Neural cell (in vitro differentiated cells): ENCODE data around the gene SMIM23. TPM values are rescaled to one million over a fixed set of nuclear protein-coding genes. Genes with fewer than 3 reads are reported as not detected.

Source experiments
- H2AFZ ChIP-seq: fragments of 200-600, 300-800 bp; sonication (generic), shearing (Covaris generic); 2 replicates; pipeline ENCODE4 v1.6.0; 2014; ENCODE audit warnings: low read depth, mild to moderate bottlenecking, antibody characterized with exemption, low read length, moderate library complexity
- H3F3A ChIP-seq: fragments of 200-600 bp; shearing (Covaris generic); 2 replicates; pipeline ENCODE4 v1.6.1; 2016; ENCODE audit warnings: mild to moderate bottlenecking, moderate library complexity, mixed read lengths, antibody characterized with exemption, low read length; ENCODE audit not compliant: insufficient read depth, poor library complexity, severe bottlenecking
- H3K27ac ChIP-seq: fragments of 200-600, 300-800 bp; sonication (generic), shearing (Covaris generic); 2 replicates; pipeline ENCODE4 v1.5.1; 2014; ENCODE audit warnings: mild to moderate bottlenecking, low read length, moderate library complexity
- H3K27me3 ChIP-seq: fragments of 300-800, 200-600 bp; sonication (generic), shearing (Covaris generic); 2 replicates; pipeline ENCODE4 v1.6.0; 2014; ENCODE audit warnings: mild to moderate bottlenecking, low read depth, low read length, moderate library complexity; ENCODE audit not compliant: insufficient read depth
- H3K36me3 ChIP-seq: fragments of 300-800, 200-600 bp; sonication (generic), shearing (Covaris generic); 2 replicates; pipeline ENCODE4 v1.5.1; 2014; ENCODE audit warnings: mild to moderate bottlenecking, antibody characterized with exemption, low read length, moderate library complexity; ENCODE audit not compliant: insufficient read depth
- H3K4me2 ChIP-seq: fragments of 300-800, 200-600 bp; sonication (generic), shearing (Covaris generic); 2 replicates; pipeline ENCODE4 v1.6.0; 2014; ENCODE audit warnings: mild to moderate bottlenecking, low read length
- H3K4me3 ChIP-seq: fragments of 300-800, 200-600 bp; sonication (generic), shearing (Covaris generic); 2 replicates; pipeline ENCODE4 v1.5.1; 2014; ENCODE audit warnings: mild to moderate bottlenecking, low read length, moderate library complexity
- H3K79me2 ChIP-seq: fragments of 200-600 bp; shearing (Covaris generic); replicated peaks from 2 replicates; pipeline ENCODE4 v1.6.0; 2014; ENCODE audit warnings: mild to moderate bottlenecking, low read length, moderate library complexity; ENCODE audit not compliant: insufficient read depth
- H3K9ac ChIP-seq: fragments of 300-800, 200-600 bp; sonication (generic), shearing (Covaris generic); 2 replicates; pipeline ENCODE4 v1.6.1; 2016; ENCODE audit warnings: mild to moderate bottlenecking, low read length, mixed read lengths
- H3K9me2 ChIP-seq: fragments of 200-600 bp; shearing (Covaris generic); 2 replicates; pipeline ENCODE4 v1.6.1; 2016; ENCODE audit warnings: mild to moderate bottlenecking, low read length, mixed read lengths; ENCODE audit not compliant: insufficient read depth
- H3K9me3 ChIP-seq: fragments of 200-600, 300-800 bp; sonication (generic), shearing (Covaris generic); 2 replicates; pipeline ENCODE4 v1.6.1; 2016; ENCODE audit warnings: mild to moderate bottlenecking, mixed run types, low read length, moderate library complexity, mixed read lengths
- H4K20me1 ChIP-seq: fragments of 200-600 bp; shearing (Covaris generic); 2 replicates; pipeline ENCODE4 v1.6.1; 2016; ENCODE audit warnings: mild to moderate bottlenecking, mixed run types; ENCODE audit not compliant: insufficient read depth
- EP300 ChIP-seq: fragments of 450-650 bp; conservative IDR thresholded peaks from 2 replicates; pipeline ENCODE4 v1.6.1; 2014; ENCODE audit warnings: antibody characterized with exemption, mild to moderate bottlenecking, moderate library complexity; ENCODE audit not compliant: poor library complexity, severe bottlenecking
- EZH2 ChIP-seq: fragments of 200-600, 300-800 bp; shearing (Covaris generic), sonication (generic); IDR thresholded peaks from 2 replicates; pipeline ENCODE4 v1.6.1; 2014; ENCODE audit warnings: antibody characterized with exemption, low read length, borderline replicate concordance, mild to moderate bottlenecking; ENCODE audit not compliant: insufficient read depth, poor library complexity, severe bottlenecking
- MXI1 ChIP-seq: fragments of 450-650 bp; conservative IDR thresholded peaks from 2 replicates; pipeline ENCODE4 v1.6.1; 2014; ENCODE audit warnings: antibody characterized with exemption, mild to moderate bottlenecking; ENCODE audit not compliant: poor library complexity, severe bottlenecking
- POLR2AphosphoS5 ChIP-seq: IDR thresholded peaks from 2 replicates; pipeline ENCODE4 v1.6.1; 2012
- RAD21 ChIP-seq: fragments of 450-650 bp; conservative IDR thresholded peaks from 2 replicates; pipeline ENCODE4 v1.6.1; 2014; ENCODE audit warnings: antibody characterized with exemption, mild to moderate bottlenecking, moderate library complexity
- REST ChIP-seq: IDR thresholded peaks from 2 replicates; pipeline ENCODE4 v1.6.1; 2012; ENCODE audit warnings: borderline replicate concordance
- SMC3 ChIP-seq: fragments of 450-650 bp; conservative IDR thresholded peaks from 2 replicates; pipeline ENCODE4 v1.6.1; 2014; ENCODE audit warnings: antibody characterized with exemption, mild to moderate bottlenecking, moderate library complexity; ENCODE audit not compliant: poor library complexity
- TAF1 ChIP-seq: IDR thresholded peaks from 2 replicates; pipeline ENCODE4 v1.6.1; 2012; ENCODE audit warnings: low read depth
- polyA plus RNA-seq: library from polyadenylated mRNA; depleted of rRNA; stranded (reverse); fragments of >200 nt; gene quantifications from 2 replicates; pipeline ENCODE4 v1.2.3, GENCODE V29; 2014
- TF ChIP-seq, protein P1 (sequence below): fragments of 450-650 bp; IDR thresholded peaks from 2 replicates; pipeline ENCODE4 v1.5.1; 2014; ENCODE audit warnings: antibody characterized with exemption, mild to moderate bottlenecking, moderate library complexity; ENCODE audit not compliant: poor library complexity, severe bottlenecking

Gene SMIM23
- polyA plus RNA-seq, 1 donor from 2014 or later: not detected

DNA sequence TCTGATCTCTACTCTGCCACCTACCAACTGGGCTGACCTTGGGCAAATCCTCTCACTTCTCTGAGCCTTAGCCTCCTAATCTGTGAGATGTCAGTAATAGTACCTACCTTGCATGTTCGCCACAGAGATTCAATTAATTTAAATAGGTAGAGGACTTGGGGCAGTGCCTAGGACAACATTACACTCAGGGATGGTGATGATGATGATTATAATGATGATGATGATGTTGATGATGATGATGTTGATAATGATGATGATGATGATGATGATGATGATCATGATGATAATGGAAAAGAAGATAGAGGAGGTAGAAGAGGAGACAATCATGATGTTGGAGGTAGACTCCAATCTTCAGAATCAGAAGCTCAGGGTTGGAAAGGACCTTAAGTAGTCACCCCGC lies 40.7 kb upstream of the SMIM23 start:
- Histone ChIP-seq H4K20me1 (no peaks in the 10 kb centered on the region), H3K4me2 (no peak overlapping the region), H3K9me3 (no peaks in the 10 kb centered on the region), H3K4me3 (no peak overlapping the region), H3K36me3 (no peaks in the 10 kb centered on the region), H3K9ac (no peak overlapping the region), H3K27ac (no peak overlapping the region), H3K27me3 (no peaks in the 10 kb centered on the region), H2AFZ (no peak overlapping the region), H3K9me2 (no peaks in the 10 kb centered on the region), H3F3A (no peaks in the 10 kb centered on the region), H3K79me2 (no peaks in the 10 kb centered on the region)
- TF ChIP-seq REST (no peak), SMC3 (no peak), EP300 (no peak), EZH2 (no peak), RAD21 (no peak), MXI1 (no peak), POLR2AphosphoS5 (no peak), TAF1 (no peak)
- TF ChIP-seq, protein P1, sequence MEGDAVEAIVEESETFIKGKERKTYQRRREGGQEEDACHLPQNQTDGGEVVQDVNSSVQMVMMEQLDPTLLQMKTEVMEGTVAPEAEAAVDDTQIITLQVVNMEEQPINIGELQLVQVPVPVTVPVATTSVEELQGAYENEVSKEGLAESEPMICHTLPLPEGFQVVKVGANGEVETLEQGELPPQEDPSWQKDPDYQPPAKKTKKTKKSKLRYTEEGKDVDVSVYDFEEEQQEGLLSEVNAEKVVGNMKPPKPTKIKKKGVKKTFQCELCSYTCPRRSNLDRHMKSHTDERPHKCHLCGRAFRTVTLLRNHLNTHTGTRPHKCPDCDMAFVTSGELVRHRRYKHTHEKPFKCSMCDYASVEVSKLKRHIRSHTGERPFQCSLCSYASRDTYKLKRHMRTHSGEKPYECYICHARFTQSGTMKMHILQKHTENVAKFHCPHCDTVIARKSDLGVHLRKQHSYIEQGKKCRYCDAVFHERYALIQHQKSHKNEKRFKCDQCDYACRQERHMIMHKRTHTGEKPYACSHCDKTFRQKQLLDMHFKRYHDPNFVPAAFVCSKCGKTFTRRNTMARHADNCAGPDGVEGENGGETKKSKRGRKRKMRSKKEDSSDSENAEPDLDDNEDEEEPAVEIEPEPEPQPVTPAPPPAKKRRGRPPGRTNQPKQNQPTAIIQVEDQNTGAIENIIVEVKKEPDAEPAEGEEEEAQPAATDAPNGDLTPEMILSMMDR: no peak

DNA sequence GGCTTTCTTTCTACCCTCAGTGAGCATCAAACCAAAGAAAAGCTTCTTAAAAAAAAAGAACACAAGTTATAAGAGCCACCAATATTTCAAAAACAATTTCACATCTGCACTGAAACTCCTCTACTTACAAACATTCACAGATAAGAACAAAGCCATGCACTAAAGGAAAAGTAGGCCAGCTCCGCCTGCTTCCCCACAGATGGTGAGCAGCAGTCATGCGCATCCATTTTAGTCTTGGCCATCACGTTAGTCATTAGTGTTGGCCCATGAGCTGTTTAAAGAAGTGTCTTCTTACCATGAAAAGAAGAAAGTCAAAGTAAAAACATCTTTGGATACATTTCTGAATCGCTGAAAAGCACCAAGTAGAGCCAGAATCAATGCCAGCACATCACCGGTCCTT lies 40.0 kb upstream of the SMIM23 start:
- Histone ChIP-seq H3K79me2 (no peaks in the 10 kb centered on the region), H3K27me3 (no peaks in the 10 kb centered on the region), H3K4me3 (no peak overlapping the region), H3K9me3 (no peaks in the 10 kb centered on the region), H3K4me2 (no peak overlapping the region), H3K36me3 (no peaks in the 10 kb centered on the region), H3K27ac (no peak overlapping the region), H4K20me1 (no peaks in the 10 kb centered on the region), H3K9me2 (no peaks in the 10 kb centered on the region), H2AFZ (no peak overlapping the region), H3K9ac (no peak overlapping the region), H3F3A (no peaks in the 10 kb centered on the region)
- TF ChIP-seq POLR2AphosphoS5: no peak
- TF ChIP-seq EZH2: no peak
- TF ChIP-seq REST: no peak
- no peak for TF ChIP-seq EP300
- no peak for TF ChIP-seq SMC3
- TF ChIP-seq, protein P1: no peak
- TF ChIP-seq MXI1: no peak
- TF ChIP-seq RAD21: no peak
- no peak for TF ChIP-seq TAF1
